GM18873 (cell line): ENCODE data around the gene LSM2.

Experiments
- ATAC-seq: cut with Tn5 transposase; IDR thresholded peaks from one replicate; pipeline ENCODE4 v1.9.1; 2021; ENCODE audit warnings: mild to moderate bottlenecking, moderate library complexity, moderate number of reproducible peaks; ENCODE audit not compliant: unreplicated experiment, low FRiP score

Gene LSM2

DNA sequence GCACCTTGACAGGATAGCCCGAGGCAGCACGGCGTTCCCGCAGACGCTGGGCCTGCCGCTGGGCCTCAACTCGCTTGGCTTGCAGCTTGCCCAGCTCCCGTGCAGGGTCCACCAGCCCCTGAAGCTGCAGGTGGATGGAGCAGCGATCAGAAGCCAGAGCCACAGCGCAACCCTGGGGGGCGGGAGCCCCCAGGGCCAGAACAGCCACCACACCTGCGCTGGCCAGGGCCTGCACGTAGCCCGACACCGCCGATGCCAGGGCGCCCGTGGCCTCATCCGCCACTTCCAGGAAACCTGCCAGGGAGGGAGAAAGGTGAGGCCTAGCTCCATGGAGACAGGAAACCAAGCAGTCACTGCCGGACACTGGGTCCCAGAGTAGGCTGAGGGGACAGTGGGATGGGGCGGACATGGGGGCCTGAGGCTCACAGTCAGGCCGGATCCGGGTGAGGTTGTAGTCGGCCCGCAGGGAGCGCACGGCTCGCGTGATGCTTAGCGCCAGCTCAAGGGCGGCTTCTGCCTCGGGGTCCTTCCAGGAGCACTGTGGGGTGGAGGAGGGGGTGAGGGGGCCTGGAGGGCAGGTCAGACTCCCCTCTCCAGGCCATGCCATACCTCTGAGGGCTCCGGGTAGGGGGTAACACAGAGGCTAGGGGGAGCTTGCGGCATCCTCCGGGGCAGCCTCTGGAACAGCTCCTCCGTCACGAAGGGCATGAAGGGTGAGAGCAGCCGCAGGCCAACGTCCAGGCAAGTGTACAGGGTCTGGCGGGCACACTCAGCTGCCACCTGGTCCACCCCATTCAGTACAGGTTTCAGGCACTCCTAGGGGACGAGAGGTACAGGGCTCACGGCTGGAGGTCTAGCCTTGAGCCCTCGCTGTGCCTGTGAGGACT is 27.5 kb downstream of the LSM2 start:
- no peak for ATAC-seq

DNA sequence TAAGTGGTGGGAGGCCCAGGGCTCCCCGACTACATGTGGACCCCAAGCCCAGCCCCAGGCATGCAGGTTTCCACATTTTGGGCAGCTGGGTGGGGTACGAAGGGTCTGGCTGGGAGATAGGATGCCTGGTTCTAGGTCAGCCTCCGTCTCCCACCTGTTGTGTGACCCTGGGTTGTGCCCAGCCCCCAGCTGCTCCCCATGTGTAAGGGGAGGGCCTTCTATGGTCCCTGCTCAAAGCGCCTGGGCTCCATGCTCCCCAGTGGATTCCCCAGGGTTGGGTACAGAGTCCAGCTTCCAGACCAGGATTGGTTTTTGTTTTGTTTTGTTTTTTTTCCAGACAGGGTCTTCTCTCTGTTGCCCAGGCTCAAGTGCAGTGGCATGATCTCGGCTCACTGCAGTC is 28.6 kb downstream of the LSM2 start:
- no peak for ATAC-seq

DNA sequence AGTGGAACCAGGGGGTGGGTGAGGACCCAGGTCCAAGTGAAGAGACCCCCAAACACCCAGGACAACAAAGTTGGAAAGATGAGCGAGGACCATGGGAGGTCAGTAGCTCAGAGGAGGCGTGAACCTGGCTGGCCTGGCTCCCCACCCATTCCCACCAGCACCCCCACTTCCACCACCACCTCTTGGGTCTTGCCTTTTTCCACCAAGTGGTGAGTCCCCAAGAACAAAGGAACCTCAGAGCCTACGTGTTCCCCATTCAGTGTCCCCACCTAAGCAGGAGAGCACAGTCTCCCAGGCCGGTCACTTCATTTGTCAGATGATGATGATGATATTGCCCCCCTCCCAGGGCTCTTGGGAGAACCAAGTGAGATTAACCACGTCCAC is 29.1 kb downstream of the LSM2 start:
- no peak for ATAC-seq

DNA sequence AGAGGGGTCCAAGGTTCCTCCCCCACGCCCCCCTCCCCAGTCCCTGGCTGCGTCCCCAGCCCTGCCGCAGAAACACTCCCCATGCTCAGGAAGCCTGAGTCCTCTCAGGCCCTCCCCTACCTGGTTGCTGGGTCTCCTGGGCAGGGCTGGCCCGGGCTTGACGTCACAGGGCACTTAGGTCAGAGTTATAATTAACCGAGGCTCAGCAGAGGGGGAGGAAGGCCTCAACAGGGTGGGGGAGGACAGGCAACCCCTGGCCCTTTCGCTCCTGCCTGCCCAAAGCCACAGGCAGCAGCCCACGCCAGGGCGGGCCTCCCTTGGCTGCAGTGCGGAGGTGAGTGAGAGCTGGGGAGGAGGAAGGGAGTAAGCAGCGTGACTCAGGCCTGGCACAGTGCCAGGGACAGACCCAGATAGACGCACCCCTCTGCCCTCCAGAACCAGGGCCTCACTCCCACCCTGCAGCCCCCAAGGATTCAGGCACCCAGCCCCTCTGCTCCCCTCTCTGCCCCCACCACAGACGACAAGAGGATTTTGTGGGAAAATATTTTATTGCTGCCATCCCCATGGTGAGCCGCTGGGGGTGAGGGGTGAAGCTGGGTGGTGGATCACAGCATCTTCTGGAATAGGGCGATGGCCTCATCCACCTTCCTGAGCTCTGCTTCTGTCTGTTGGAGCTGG is 29.6 kb downstream of the LSM2 start, which contains the start of gene VWA7:
VWA7 (minus strand) TSS at position 340 of the 678 bp plus-strand sequence. CDS start 549 bp downstream, outside the sequence.
- no peak for ATAC-seq

DNA sequence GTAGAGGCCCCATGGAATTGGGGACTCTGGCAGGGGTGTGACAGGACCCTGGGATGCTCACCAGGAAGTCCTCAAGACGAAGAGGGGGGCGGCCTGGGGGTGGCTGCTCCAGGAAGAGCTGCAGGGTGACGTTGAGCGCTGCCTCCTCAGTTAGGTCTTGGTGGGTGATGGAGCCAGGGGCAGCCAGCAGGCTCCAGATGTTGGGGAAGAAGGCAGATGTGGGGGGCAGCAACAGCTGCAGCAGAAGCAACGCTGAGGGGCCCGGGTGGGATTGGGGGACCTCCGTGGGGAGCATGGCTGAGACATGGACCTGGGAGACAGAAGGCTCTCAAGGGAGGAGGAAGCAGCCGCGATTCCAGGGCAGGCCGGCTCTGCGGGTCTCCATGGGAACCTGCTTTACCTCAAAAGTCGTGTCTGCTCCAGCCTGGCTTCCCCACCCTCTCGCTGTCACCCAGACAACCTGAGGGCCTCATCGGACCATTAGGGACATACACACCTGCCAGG is 30.2 kb downstream of the LSM2 start:
- ATAC-seq: no peak

DNA sequence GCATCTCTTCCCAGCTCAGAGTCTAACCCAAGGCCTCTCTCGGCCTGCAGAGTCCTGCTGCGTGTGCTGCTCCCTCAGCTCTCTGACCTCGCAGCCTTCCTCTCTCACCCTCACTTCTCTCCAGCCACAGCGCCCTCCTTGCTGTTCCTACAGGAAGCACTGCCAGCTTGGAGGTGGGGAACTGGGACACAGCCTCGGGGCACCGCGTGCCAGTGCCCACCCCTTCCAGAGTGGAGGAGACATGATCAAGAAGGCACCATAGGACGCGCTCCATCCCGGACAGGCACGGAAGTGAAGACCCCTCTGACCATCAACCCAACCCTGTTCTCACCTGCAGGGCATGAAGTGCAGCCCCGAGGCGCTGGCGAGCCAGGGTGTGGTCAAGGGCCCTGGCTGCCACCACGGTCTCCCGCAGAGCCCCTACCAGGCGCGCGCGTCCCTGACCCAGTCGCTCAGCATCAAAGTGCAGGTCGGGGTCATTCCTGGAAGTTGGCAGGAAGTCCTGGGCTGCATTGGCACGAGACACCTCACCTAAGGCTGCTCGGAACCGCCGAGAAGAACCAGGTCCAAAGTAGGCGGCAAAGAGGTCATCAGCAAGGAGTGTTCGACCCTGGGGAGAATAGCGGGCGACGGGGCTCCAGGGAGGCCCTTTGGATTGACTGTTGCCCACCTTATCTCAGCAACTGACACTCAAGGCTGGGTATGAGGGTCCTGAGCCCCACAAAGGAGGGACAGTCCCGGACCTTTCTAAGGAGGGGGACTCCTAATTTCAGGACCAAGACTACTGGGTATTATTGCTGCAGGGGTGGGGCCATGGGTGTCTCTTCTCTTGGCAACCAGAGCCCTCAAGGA is 30.9 kb downstream of the LSM2 start:
- ATAC-seq: no peak

DNA sequence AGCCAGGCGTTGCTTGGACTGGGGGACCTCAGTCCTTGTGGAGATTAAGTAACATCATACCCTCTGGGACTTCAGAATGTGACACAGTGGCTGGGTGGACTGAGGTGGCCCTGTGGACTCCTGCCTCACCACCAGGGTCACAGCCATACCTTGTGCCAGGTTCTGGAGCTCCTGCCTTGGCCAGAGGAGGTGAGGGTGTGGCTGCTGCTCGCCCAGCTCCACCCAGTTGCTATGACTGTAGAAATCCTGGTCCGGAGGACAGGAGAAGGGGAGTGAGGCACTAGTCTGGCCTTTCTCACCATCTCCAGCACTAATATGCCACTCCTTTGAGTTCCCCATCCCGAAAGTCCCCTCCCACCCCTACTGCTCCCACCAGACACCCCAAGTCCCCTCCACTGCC is 31.6 kb downstream of the LSM2 start:
- ATAC-seq: no peak

DNA sequence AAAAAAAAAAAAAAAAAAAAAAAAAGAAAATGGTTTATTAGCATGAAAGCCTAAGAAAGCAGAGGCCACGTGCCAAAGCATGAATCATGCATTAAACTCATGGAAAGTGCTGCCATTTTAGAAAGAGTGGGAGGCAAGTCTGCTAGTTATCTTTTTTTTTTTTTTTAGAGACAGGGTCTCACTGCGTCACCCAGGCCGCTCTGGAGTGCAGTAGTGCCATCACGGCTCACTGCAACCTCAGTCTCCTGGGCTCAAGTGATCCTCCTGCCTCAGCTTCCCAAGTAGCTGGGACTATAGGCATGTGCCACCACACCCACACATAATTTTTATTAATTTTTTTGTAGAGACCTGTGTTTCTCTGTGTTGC is 34.8 kb downstream of the LSM2 start:
- no peak for ATAC-seq

DNA sequence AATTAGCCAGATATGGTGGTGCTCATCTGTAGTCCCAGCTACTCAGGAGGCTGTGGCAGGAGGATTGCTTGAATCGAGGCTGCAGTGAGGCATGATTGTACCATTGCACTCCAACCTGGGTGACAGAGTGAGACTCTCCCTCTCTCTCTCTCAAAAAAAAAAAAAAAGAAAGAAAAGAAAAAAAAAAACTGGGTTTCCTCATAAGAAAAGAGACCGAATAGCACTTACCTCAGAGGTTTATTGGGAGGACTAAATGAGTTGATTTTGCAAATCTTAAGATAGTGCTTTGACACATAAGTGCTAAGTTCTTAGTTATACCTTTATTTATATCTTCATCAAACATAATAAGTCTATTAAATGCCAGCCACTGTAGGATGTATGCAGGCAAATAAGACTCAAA is 35.9 kb downstream of the LSM2 start:
- no peak for ATAC-seq

DNA sequence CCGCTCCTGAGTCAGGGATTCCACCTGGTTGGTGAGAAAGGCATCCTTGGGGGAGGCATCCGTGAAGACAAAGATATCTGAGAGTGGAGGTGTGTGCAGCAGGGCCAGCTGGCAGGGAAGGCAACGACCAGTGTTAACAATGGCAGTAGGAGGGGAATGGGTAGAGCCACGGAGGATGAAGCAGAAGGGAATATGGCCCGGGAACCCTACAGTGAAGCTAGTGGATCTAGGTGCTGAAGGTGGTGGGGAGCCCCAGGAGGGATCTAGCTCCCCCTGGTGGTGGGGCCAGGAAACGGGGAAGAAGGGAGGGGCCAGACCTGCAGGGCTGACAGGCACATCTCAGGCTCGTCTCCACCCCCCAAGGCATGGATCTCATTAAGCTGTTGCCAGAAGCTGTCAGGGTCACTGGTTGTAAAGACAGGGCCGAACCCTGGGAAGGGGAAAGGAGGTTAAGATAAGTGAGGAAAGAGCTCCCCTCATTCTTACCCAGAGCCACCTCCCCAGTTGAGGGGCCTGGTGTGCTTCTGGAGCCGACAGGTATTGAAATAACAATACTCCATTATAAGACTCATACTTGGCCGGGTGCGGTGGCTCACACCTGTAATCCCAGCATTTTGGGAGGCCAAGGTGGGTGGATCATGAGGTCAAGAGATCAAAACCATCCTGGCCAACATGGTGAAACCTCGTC is 36.9 kb downstream of the LSM2 start:
- ATAC-seq: no peak

DNA sequence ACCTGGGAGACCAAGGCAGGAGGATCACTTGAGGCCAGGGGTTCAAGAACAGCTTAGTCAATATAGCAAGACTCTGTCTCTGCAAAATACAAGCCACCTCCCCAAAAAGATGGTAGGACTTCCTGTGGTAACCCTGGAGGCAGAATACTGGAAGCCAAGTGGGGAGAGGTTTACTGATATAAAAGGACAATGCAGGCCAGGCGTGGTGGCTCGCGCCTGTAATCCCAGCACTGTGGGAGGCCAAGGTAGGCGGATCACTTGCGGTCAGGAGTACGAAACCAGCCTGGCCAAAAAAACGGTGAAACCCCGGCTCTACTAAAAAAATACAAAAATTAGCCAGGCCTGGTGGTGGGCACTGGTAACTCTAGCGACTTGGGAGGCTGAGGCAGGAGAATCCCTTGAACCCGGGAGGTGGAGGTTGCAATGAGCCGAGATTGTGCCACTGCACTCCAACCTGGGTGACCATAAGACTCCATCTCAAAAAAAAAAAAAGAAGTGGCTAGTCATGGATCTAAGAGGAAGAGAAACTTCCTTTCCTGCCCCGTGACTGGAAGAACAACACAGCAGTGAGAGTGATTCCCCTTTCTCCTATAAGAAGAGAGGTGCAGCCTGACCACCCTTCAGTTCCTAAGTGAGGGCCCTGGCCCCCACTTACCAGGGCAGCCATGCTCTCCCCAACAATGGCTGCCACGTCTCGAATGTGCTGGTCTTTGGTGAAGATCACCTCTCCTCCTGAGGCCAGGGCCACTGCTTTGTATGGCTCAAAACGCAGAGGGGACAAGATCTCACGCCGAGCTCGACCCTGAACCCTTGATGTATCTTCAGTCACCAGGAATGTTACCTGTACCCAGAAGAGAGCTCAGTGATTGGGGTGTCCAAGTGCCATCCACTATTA is 38.2 kb downstream of the LSM2 start:
- ATAC-seq: no peak

DNA sequence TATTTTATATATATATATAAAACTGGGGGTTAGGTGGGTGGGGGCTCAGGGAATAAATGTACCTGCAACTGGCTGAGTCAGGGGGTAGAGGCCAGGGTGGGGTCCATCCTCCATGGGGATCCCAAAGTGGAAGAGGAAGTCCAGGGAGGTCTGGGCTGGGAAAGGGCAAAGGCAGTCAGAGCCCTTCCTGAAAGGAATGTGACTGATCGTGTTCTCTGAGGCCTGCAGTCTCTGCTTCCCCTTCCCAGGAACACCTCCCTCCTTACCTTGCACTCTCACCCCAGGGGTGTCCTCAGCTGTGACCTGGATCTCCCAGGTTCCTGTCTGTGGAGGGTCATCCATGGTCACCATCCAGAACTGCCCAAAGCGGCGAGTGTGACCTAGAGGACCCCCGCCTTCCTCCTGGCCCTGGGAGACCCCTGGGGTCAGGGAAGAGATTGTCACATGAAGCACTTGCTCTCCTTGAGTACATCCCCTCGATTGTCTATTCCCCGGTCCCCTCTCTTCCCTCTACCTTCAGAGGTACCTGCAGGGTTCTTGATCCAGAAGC is 39.6 kb downstream of the LSM2 start:
- ATAC-seq: no peak

DNA sequence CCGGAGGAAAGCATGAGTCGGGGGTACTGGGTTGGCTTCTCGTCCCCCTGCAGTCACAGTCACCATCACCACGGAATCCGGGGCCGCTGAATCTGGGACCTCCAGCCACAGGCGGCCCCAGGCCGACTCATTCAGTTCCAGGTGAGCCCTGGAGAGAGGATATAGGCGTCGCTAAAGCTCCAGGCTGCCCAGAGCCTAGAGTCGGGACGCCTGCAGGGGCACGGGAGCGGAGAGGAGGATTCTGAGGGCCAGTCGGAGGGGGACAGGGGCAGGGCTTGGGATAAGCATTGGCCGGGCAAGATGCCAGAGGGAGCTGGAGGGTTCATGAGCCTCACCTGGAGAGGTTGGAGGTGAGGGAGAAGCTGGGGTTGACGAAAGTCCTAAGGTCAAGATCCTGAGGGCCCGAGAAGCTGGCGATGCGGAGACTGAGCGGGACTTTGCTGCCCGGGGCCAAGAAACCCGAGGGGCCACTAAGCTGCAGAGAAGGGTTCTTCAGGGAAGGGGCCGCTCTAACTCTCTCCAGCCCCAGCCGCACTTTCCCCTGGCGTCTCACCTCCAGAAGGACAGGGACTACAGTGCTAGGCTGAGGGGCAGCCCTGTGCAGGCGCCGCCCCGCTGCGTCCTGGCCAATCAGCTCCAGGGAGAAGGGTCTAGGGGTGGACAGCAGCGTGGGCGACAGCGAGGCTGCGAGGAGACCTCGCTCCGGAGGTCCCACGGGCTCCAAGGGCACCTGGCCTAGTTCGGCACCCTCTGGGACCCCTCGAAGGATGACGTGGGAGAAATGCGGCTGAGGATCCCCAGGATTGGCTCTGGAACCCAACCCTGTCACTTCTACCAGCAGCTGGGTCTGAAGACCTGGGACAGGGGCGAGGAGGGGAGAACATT is 40.6 kb downstream of the LSM2 start:
- ATAC-seq: no peak

DNA sequence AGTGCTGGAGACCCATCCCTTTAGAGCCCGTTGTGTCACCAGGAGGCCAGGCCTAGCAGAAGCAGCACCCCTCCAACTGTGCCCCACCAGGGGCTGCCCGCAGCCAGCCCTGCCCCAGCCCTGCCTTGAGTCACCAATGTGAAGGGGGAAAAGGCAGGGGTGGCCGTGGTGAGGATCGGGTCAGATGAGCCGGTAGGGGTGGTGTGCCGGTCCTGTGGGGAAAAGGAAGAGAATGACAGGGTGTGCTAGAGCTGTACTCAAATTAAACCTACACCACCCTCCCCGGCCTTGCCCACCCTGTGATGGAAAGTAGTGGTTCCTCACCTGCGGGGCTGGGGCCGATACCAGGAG is 41.2 kb downstream of the LSM2 start:
- ATAC-seq: no peak

DNA sequence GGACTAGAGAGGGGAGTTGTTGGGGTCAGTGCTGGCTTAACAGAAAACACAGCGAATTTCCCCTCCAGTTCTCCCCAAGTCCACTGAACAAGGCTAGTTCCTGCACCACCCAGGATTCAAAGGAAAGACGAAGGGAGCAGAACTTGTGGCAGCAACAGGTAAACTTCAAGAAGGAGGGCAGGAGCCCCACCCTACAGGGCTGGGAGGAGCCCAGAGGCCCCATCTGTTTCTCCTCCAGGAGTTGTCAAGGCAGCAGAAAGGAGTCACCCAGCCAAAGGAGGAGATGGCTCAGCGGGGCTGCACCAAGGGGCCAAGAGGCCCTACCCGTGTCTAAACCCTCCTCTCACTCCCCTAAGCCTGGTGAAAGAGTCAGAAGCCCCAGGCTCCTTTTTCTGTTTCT is 42.6 kb downstream of the LSM2 start:
- no peak for ATAC-seq

DNA sequence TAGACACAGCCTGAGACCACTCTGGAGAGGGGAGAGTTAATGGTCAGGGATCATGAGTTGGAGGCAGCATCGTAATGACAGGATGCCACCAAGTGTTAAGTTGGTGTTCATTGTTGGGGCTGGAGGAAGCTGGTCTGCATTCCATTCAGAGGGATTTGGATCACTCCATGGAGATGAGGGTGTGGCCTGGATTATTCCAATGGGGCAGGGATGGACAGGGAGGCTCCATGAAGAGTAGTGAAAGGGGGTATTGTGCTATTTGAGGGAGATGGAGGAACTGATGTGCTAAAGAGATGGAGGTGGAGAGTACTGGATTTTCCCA is 43.2 kb downstream of the LSM2 start:
- ATAC-seq: no peak

DNA sequence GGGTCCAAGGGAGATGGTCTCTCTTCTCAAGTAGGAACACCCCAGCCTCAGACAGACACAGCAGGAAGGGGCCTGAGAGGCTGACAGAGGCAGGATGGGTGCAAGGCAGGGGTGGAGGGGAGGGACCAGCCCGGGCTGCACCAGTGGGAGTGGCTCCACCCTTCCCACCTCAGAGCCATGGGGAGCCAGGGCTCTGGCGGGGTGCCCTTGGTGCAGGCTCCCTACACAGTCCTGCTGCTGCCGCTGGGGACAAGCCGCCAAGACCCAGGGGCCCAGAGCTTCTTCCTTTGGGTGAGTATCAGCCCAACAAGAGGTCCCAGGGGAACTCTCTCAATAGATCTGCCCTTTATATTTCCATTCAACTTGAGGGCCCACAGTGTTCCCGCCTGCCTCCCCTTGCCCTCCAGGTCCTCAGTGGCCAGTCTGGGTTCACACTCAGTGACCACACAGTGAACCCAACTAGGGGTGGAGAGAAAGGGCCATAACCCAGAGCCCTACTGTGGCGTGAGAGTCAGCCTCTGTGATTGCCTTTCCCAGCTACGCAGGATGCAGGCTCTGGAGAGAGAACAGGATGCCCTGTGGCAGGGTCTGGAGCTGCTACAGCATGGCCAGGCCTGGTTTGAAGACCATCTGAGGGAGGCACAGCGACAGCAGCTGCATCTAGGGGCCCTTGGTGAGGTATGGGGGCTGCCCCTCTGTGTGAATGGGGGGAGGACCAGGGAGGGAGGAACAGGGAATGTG is 43.7 kb downstream of the LSM2 start:
- ATAC-seq: no peak

DNA sequence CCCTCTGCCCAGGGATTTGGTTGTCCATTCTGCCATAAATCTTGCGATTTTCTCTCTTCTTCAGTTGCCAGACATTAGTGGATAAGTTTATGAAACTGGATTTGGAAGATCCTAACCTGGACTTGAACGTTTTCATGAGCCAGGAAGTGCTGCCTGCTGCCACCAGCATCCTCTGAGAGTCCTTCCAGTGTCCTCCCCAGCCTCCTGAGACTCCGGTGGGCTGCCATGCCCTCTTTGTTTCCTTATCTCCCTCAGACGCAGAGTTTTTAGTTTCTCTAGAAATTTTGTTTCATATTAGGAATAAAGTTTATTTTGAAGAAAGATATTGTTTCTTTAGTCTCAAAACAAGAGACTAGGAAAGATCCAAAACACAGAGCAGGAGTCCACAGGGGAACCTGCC is 44.4 kb downstream of the LSM2 start, which contains the start of gene SAPCD1:
SAPCD1 (plus strand) TSS at position 301 of the 400 bp plus-strand sequence. CDS start 399 bp downstream, outside the sequence.
- ATAC-seq: no peak
